Nephron progenitor cell (in vitro differentiated cells): ENCODE data around the gene FGFRL1.
A peak's percentile ranks its signal among the peaks of the same experiment; 100 is the strongest.
"Not testable (repeated sequence)": the region's sequence is repeated elsewhere in the genome, so short reads cannot be mapped to it uniquely, and the experiment has no call there.

Experiments used
- DNase-seq: peaks from one replicate; pipeline ENCODE4 v3.0.0; 2021
- H3K27ac Mint-ChIP-seq: 2 replicates; pipeline ENCODE4 v1.8.0; 2021; ENCODE audit warnings: mild to moderate bottlenecking, moderate library complexity, mixed read lengths
- H3K27me3 Mint-ChIP-seq: 2 replicates; pipeline ENCODE4 v1.8.0; 2021; ENCODE audit warnings: mild to moderate bottlenecking, low read depth, mixed read lengths; ENCODE audit not compliant: poor library complexity
- H3K36me3 Mint-ChIP-seq: 2 replicates; pipeline ENCODE4 v1.8.0; 2021; ENCODE audit warnings: low read depth, mixed read lengths
- H3K4me1 Mint-ChIP-seq: 2 replicates; pipeline ENCODE4 v1.8.0; 2021; ENCODE audit warnings: mixed read lengths
- H3K4me3 Mint-ChIP-seq: 2 replicates; pipeline ENCODE4 v1.8.0; 2021; ENCODE audit warnings: mild to moderate bottlenecking, moderate library complexity, mixed read lengths
- H3K9me3 Mint-ChIP-seq: 2 replicates; pipeline ENCODE4 v1.8.0; 2021; ENCODE audit warnings: mild to moderate bottlenecking, moderate library complexity, mixed read lengths
- CTCF ChIP-seq: fragments of 200-600 bp; sonication (generic); IDR thresholded peaks from 2 replicates; pipeline ENCODE4 v1.5.0; 2021; ENCODE audit warnings: antibody characterized with exemption

Gene FGFRL1

DNA sequence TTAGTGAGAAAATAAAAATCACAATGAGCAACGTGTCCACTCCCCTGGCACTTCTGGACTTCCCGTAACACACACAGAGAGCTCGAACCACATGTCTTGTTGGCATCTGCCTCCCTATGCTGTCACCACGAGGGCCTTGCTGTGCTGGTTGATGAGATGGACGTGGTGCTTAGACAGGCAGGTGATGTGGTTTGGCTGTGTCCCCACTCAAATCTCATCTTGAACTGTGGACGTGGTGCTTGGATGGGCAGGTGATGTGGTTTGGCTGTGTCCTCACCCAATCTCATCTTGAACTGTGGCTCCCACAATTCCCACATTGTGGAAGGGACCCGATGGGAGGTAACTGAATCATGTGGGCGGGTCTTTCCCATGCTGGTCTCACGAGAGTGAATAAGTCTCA lies 40.0 kb downstream of the FGFRL1 start:
- peaks cover 11% of the 10 kb centered on the region for H3K9me3 Mint-ChIP-seq
- TF ChIP-seq CTCF: no peak
- H3K27ac Mint-ChIP-seq: no peak overlapping the region
- no peak overlapping the region for H3K4me3 Mint-ChIP-seq
- peaks cover 95% of the 10 kb centered on the region for H3K27me3 Mint-ChIP-seq
- H3K4me1 Mint-ChIP-seq: peaks cover 18% of the 10 kb centered on the region
- no peak for DNase-seq
- no peaks in the 10 kb centered on the region for H3K36me3 Mint-ChIP-seq

- Mint-ChIP-seq H3K4me1 (peaks cover 19% of the 10 kb centered on the region), H3K27me3 (peaks cover 88% of the 10 kb centered on the region), H3K27ac (no peak overlapping the region), H3K36me3 (no peaks in the 10 kb centered on the region), H3K9me3 (peaks cover 11% of the 10 kb centered on the region), H3K4me3 (no peak overlapping the region)
- no peak for TF ChIP-seq CTCF
- peak; percentile 4 for DNase-seq
These were observed 40.8 kb downstream of the FGFRL1 start for GRCh38 chr4:1052231-1052671.

DNA sequence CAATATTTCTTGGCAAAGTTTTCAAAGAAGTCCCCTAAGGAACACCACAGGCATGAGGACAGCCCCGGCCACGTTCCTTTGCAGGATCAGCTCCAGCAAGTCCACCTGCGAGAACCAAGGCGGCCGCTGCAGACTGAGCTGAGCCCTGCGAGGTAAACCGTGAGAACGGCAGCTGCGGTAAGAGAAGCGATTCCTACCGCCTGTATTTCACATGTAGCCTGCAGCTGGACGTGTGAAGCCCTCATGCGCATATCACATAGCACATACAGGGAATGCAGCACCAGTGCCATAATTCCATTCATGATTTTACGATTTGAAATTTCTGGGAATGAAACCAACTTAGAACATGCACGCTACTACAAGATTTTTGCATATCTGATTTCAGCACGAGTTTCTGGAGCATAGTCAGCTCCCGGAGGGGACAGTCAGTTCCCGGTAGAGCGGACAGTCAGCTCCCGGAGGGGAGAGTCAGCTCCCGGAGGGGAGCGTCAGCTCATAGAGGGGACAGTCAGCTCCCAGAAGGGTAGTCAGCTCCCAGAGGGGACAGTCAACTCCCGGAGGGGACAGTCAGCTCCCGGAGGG lies 41.7 kb downstream of the FGFRL1 start:
- Mint-ChIP-seq H3K4me3 (no peak overlapping the region), H3K27ac (no peak overlapping the region), H3K4me1 (peaks cover 16% of the 10 kb centered on the region), H3K36me3 (no peaks in the 10 kb centered on the region), H3K9me3 (peaks cover 11% of the 10 kb centered on the region), H3K27me3 (peaks cover 84% of the 10 kb centered on the region)
- TF ChIP-seq CTCF: no peak
- DNase-seq: peak; percentile 4

DNA sequence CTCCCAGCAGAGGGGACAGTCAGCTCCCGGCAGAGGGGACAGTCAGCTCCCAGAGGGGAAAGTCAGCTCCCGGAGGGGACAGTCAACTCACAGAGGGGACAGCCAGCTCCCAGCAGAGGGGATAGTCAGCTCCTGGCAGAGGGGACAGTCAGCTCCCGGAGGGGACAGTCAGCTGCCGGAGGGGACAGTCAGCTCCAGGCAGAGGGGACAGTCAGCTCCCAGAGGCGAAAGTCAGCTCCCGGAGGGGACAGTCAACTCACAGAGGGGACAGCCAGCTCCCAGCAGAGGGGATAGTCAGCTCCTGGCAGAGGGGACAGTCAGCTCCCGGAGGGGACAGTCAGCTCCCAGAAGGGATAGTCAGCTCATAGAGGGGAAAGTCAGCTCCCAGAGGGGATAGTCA lies 42.5 kb downstream of the FGFRL1 start:
- H3K36me3 Mint-ChIP-seq, H3K4me3 Mint-ChIP-seq, H3K27ac Mint-ChIP-seq, DNase-seq: not testable (repeated sequence)
- H3K9me3 Mint-ChIP-seq: peaks cover 11% of the 10 kb centered on the region
- H3K4me1 Mint-ChIP-seq: peaks cover 17% of the 10 kb centered on the region
- peaks cover 84% of the 10 kb centered on the region for H3K27me3 Mint-ChIP-seq

GRCh38 chr4:1054696-1055242 lies 43.3 kb downstream of the FGFRL1 start:
- H3K4me3 Mint-ChIP-seq, DNase-seq, H3K27ac Mint-ChIP-seq, H3K36me3 Mint-ChIP-seq: not testable (repeated sequence)
- H3K4me1 Mint-ChIP-seq: peaks cover 21% of the 10 kb centered on the region
- H3K9me3 Mint-ChIP-seq: peaks cover 11% of the 10 kb centered on the region
- H3K27me3 Mint-ChIP-seq: peaks cover 80% of the 10 kb centered on the region

- Mint-ChIP-seq H3K27me3 (peaks cover 77% of the 10 kb centered on the region), H3K4me1 (peaks cover 21% of the 10 kb centered on the region), H3K9me3 (peaks cover 11% of the 10 kb centered on the region)
- H3K4me3 Mint-ChIP-seq, H3K27ac Mint-ChIP-seq, H3K36me3 Mint-ChIP-seq, DNase-seq: not testable (repeated sequence)
These were observed 43.8 kb downstream of the FGFRL1 start for GRCh38 chr4:1055243-1055701.

DNA sequence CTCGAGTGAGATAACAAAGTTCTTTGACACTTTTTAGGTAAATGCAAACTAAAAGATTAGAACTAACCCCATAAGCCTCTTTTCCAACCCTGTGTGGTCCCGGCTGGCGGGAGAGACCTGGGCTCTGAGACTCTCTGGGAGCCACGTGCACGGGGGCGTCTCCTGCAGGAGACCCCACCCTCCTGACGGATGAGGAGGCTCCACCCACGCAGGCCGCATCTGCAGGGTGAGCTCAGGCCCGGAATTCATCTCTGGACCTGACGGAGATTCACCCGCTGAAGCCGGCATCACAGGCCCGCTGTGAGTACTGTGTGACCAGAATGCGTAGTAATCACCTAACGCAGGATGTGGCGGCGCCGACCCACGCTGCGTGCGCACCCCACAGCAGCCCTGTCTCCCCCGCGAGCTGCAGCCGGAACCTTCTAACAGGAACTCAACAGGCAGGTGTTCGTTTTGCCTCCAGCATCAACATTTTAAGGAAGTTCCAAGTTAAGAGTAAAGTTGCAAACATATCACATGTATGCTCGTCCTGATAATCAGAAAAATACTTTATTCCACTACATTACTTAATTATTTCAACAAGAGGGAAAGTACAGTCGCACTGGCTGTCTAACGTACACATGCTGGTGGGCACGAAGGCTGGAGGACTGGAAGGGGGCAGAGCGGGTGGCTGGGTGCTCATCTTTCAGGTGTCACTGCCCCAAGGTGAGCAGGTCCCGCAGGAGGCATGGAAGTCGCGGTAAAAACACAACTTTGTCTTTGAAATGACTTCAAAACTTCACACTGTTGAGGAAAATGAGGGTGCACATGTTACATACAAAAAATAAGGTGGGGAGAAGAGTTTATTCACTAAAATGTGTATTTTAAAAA lies 44.5 kb downstream of the FGFRL1 start:
- TF ChIP-seq CTCF: no peak
- DNase-seq: no peak
- peaks cover 72% of the 10 kb centered on the region for H3K27me3 Mint-ChIP-seq
- H3K4me1 Mint-ChIP-seq: peaks cover 22% of the 10 kb centered on the region
- H3K36me3 Mint-ChIP-seq: no peaks in the 10 kb centered on the region
- H3K9me3 Mint-ChIP-seq: peaks cover 11% of the 10 kb centered on the region
- H3K4me3 Mint-ChIP-seq: no peak overlapping the region
- no peak overlapping the region for H3K27ac Mint-ChIP-seq
